ENCODE data around the gene PCDHA4. TPM values are rescaled to one million over a fixed set of nuclear protein-coding genes. Genes with fewer than 3 reads are reported as not detected.
A peak's percentile ranks its signal among the peaks of the same experiment; 100 is the strongest.
"Not testable (repeated sequence)": the region's sequence is repeated elsewhere in the genome, so short reads cannot be mapped to it uniquely, and the experiment has no call there.

The PCDHA4 gene
- 0.08 TPM for total RNA-seq
- long read RNA-seq = 0 reads

GRCh38 chr5:140806834-140807775 is at the start of gene PCDHA4:
Gene PCDHA4, plus strand, starts transcription at chr5:140807068.
- peak; percentile 58 for DNase-seq (ENCODE audit: missing footprints)
- ATAC-seq = no peak
- intact Hi-C loops (cut with DNase I) = no loop called here

GRCh38 chr5:140764177-140764973 is 42.5 kb upstream of the PCDHA4 start:
- no peak for ATAC-seq
- DNase-seq (ENCODE audit: missing footprints) = no peak
- intact Hi-C loops (cut with DNase I) = no loop called here

- DNase-seq (ENCODE audit: missing footprints) = no peak
- intact Hi-C loops (cut with DNase I) = no loop called here
- ATAC-seq = no peak
Observed at GRCh38 chr5:140767444-140767843, 39.4 kb upstream of the PCDHA4 start.

- intact Hi-C loops (cut with DNase I) = no loop called here
- no peak for DNase-seq (ENCODE audit: missing footprints)
- no peak for ATAC-seq
Observed at GRCh38 chr5:140780512-140780911, 26.4 kb upstream of the PCDHA4 start.

GRCh38 chr5:140785905-140786686 is 20.8 kb upstream of the PCDHA4 start, which contains the start of gene PCDHA1:
Gene PCDHA1, plus strand, starts transcription at chr5:140786140.
- DNase-seq (ENCODE audit: missing footprints) (no peak), ATAC-seq (no peak)
- intact Hi-C loops (cut with DNase I) = no loop called here

GRCh38 chr5:140787422-140787821 is 19.4 kb upstream of the PCDHA4 start:
- ATAC-seq; intact Hi-C loops (cut with DNase I); DNase-seq (ENCODE audit: missing footprints): not testable (repeated sequence)

GRCh38 chr5:140787849-140788504 is 18.9 kb upstream of the PCDHA4 start:
- ATAC-seq; intact Hi-C loops (cut with DNase I); DNase-seq (ENCODE audit: missing footprints): not testable (repeated sequence)

GRCh38 chr5:140791089-140791488 is 15.8 kb upstream of the PCDHA4 start:
- intact Hi-C loops (cut with DNase I) = no loop called here
- no peak for ATAC-seq
- DNase-seq (ENCODE audit: missing footprints) = no peak

- no peak for DNase-seq (ENCODE audit: missing footprints)
- intact Hi-C loops (cut with DNase I) = no loop called here
- no peak for ATAC-seq
Observed at GRCh38 chr5:140794595-140795258, 12.1 kb upstream of the PCDHA4 start, which contains the start of gene PCDHA2. Gene PCDHA2, plus strand, starts transcription at chr5:140794852.

GRCh38 chr5:140795259-140795641 is 11.6 kb upstream of the PCDHA4 start:
- no peak for ATAC-seq
- intact Hi-C loops (cut with DNase I) = no loop called here
- DNase-seq (ENCODE audit: missing footprints) = no peak

- DNase-seq (ENCODE audit: missing footprints); intact Hi-C loops (cut with DNase I); ATAC-seq: not testable (repeated sequence)
Observed at GRCh38 chr5:140796072-140796717, 10.7 kb upstream of the PCDHA4 start.

GRCh38 chr5:140796718-140797095 is 10.2 kb upstream of the PCDHA4 start:
- intact Hi-C loops (cut with DNase I) = no loop called here
- DNase-seq (ENCODE audit: missing footprints) = no peak
- no peak for ATAC-seq

GRCh38 chr5:140800816-140801493 is 5.9 kb upstream of the PCDHA4 start, which contains the start of gene PCDHA3:
Gene PCDHA3, plus strand, starts transcription at chr5:140801057.
- intact Hi-C loops (cut with DNase I) = no loop called here
- DNase-seq (ENCODE audit: missing footprints) = no peak
- ATAC-seq = no peak

GRCh38 chr5:140801494-140801841 is 5.4 kb upstream of the PCDHA4 start:
- intact Hi-C loops (cut with DNase I) = no loop called here
- no peak for DNase-seq (ENCODE audit: missing footprints)
- no peak for ATAC-seq

GRCh38 chr5:140802381-140802780 is 4.5 kb upstream of the PCDHA4 start:
- intact Hi-C loops (cut with DNase I); ATAC-seq; DNase-seq (ENCODE audit: missing footprints): not testable (repeated sequence)

- intact Hi-C loops (cut with DNase I) = no loop called here
- no peak for DNase-seq (ENCODE audit: missing footprints)
- ATAC-seq = no peak
Observed at GRCh38 chr5:140802781-140803271, 4.0 kb upstream of the PCDHA4 start.

Data from Right ventricle myocardium inferior (tissue), 1 donor.